ENCODE measurements around the gene TENT4A.

The TENT4A gene

GRCh38 chr5:6755941-6756340 lies 42.7 kb downstream of the TENT4A start:
- no peak for TF ChIP-seq EZH2phosphoT487 (IDR thresholded peaks at IDR 0.05; ENCODE audit: low read depth)
- TF ChIP-seq, protein P1, sequence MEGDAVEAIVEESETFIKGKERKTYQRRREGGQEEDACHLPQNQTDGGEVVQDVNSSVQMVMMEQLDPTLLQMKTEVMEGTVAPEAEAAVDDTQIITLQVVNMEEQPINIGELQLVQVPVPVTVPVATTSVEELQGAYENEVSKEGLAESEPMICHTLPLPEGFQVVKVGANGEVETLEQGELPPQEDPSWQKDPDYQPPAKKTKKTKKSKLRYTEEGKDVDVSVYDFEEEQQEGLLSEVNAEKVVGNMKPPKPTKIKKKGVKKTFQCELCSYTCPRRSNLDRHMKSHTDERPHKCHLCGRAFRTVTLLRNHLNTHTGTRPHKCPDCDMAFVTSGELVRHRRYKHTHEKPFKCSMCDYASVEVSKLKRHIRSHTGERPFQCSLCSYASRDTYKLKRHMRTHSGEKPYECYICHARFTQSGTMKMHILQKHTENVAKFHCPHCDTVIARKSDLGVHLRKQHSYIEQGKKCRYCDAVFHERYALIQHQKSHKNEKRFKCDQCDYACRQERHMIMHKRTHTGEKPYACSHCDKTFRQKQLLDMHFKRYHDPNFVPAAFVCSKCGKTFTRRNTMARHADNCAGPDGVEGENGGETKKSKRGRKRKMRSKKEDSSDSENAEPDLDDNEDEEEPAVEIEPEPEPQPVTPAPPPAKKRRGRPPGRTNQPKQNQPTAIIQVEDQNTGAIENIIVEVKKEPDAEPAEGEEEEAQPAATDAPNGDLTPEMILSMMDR (IDR thresholded peaks at IDR 0.05; ENCODE audit: low read depth, low read length) = no peak

GRCh38 chr5:6757414-6757969 lies 44.3 kb downstream of the TENT4A start:
- TF ChIP-seq, protein P1 (IDR thresholded peaks at IDR 0.05; ENCODE audit: low read depth, low read length) = no peak
- no peak for TF ChIP-seq EZH2phosphoT487 (IDR thresholded peaks at IDR 0.05; ENCODE audit: low read depth)
- Histone ChIP-seq H3K4me1 (ENCODE audit: low read length) (no peaks in the 10 kb centered on the region), H3K36me3 (replicated peaks; ENCODE audit: low read depth, low read length) (peaks cover 19% of the 10 kb centered on the region), H3K9ac (ENCODE audit: low read length) (no peak overlapping the region), H3K79me2 (ENCODE audit: low read length) (no peaks in the 10 kb centered on the region), H3K4me3 (ENCODE audit: low read length) (no peak overlapping the region), H3K4me2 (ENCODE audit: low read length) (no peak overlapping the region), H3K27me3 (ENCODE audit: low read depth, low read length) (no peaks in the 10 kb centered on the region), H3K27ac (ENCODE audit: low read length) (no peak overlapping the region), H4K20me1 (ENCODE audit: insufficient read depth, low read length) (no peaks in the 10 kb centered on the region), H2AFZ (ENCODE audit: low read depth, low read length) (no peak overlapping the region), H3K9me3 (ENCODE audit: insufficient read depth, low read length) (no peaks in the 10 kb centered on the region)

More at GRCh38 chr5:6755941-6756340, 42.7 kb downstream of the TENT4A start:
- H4K20me1 ChIP-seq (ENCODE audit: insufficient read depth, low read length) = no peaks in the 10 kb centered on the region
- H2AFZ ChIP-seq (ENCODE audit: low read depth, low read length) = no peak overlapping the region
- no peaks in the 10 kb centered on the region for H3K79me2 ChIP-seq (ENCODE audit: low read length)
- H3K4me1 ChIP-seq (ENCODE audit: low read length) = no peaks in the 10 kb centered on the region
- H3K27me3 ChIP-seq (ENCODE audit: low read depth, low read length) = no peaks in the 10 kb centered on the region
- H3K4me3 ChIP-seq (ENCODE audit: low read length) = no peak overlapping the region
- H3K9me3 ChIP-seq (ENCODE audit: insufficient read depth, low read length) = no peaks in the 10 kb centered on the region
- H3K4me2 ChIP-seq (ENCODE audit: low read length) = no peak overlapping the region
- H3K36me3 ChIP-seq (replicated peaks; ENCODE audit: low read depth, low read length) = peaks cover 32% of the 10 kb centered on the region
- no peak overlapping the region for H3K9ac ChIP-seq (ENCODE audit: low read length)
- H3K27ac ChIP-seq (ENCODE audit: low read length) = no peak overlapping the region

DNA sequence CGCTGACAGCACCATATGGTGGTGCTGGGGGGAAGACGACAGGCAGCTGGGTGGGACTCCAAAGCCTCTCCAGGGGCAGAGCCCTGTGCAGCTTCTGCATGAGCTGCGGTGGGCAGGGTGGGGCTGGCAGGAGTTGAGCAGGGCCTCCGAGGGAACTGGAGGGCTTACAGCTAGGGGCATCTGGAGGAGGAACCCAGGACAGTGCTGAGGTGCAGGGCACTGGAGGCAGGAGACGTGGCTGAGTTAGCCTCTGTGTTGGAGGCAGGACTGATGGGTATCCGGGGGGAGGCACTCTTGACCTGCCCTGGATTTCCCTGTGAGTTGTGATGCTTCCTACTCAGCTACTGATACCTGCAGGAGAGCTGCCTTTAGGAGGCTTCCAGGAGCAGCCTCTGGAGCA lies 45.0 kb downstream of the TENT4A start:
- Histone ChIP-seq H3K27me3 (ENCODE audit: low read depth, low read length) (no peaks in the 10 kb centered on the region), H3K4me1 (ENCODE audit: low read length) (no peaks in the 10 kb centered on the region), H4K20me1 (ENCODE audit: insufficient read depth, low read length) (no peaks in the 10 kb centered on the region), H3K4me3 (ENCODE audit: low read length) (no peak overlapping the region), H3K9me3 (ENCODE audit: insufficient read depth, low read length) (no peaks in the 10 kb centered on the region), H3K79me2 (ENCODE audit: low read length) (no peaks in the 10 kb centered on the region), H3K27ac (ENCODE audit: low read length) (no peak overlapping the region), H3K36me3 (replicated peaks; ENCODE audit: low read depth, low read length) (peaks cover 17% of the 10 kb centered on the region), H2AFZ (ENCODE audit: low read depth, low read length) (no peak overlapping the region), H3K9ac (ENCODE audit: low read length) (no peak overlapping the region), H3K4me2 (ENCODE audit: low read length) (no peak overlapping the region)
- TF ChIP-seq, protein P1 (IDR thresholded peaks at IDR 0.05; ENCODE audit: low read depth, low read length) = no peak
- no peak for TF ChIP-seq EZH2phosphoT487 (IDR thresholded peaks at IDR 0.05; ENCODE audit: low read depth)

DNA sequence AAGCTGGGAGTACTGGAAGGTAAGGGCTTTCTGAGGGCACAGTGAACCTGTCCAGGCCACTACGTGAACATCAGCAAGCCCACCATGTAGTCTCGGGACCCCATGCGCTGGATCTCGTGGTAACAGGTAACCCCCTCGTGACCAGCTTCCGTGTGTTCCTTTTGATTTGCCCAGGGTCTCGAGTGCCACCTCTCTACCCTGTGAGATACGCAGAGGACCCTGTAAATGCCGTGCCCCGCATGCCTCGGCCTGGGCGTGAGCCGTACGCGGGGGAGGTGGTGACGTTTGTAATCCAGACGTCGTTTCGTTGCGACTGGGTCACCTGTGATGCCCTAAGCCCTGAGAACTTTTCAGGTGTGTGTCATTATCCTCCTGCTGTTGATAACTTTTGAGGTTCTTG lies 45.5 kb downstream of the TENT4A start:
- Histone ChIP-seq H3K4me1 (ENCODE audit: low read length) (no peaks in the 10 kb centered on the region), H3K4me3 (ENCODE audit: low read length) (no peak overlapping the region), H3K4me2 (ENCODE audit: low read length) (no peak overlapping the region), H3K27ac (ENCODE audit: low read length) (no peak overlapping the region), H3K36me3 (replicated peaks; ENCODE audit: low read depth, low read length) (peaks cover 13% of the 10 kb centered on the region), H3K79me2 (ENCODE audit: low read length) (no peaks in the 10 kb centered on the region), H3K9me3 (ENCODE audit: insufficient read depth, low read length) (no peaks in the 10 kb centered on the region), H3K9ac (ENCODE audit: low read length) (no peak overlapping the region), H4K20me1 (ENCODE audit: insufficient read depth, low read length) (no peaks in the 10 kb centered on the region), H3K27me3 (ENCODE audit: low read depth, low read length) (no peaks in the 10 kb centered on the region), H2AFZ (ENCODE audit: low read depth, low read length) (no peak overlapping the region)
- TF ChIP-seq EZH2phosphoT487 (IDR thresholded peaks at IDR 0.05; ENCODE audit: low read depth) = no peak
- TF ChIP-seq, protein P1 (IDR thresholded peaks at IDR 0.05; ENCODE audit: low read depth, low read length) = no peak
